ENCODE data around the gene HOXB13.
"Not testable (repeated sequence)": the region's sequence is repeated elsewhere in the genome, so short reads cannot be mapped to it uniquely, and the experiment has no call there.

The HOXB13 gene

GRCh38 chr17:48726114-48726915, 2.2 kb downstream of the HOXB13 start:
- DNase-seq (ENCODE audit: low read depth), result no peak

- no peak for DNase-seq (ENCODE audit: low read depth)
These were observed 3.1 kb downstream of the HOXB13 start for GRCh38 chr17:48725288-48726064.

- DNase-seq (ENCODE audit: low read depth), result no peak
These were observed 3.6 kb downstream of the HOXB13 start for GRCh38 chr17:48725004-48725287.

GRCh38 chr17:48724251-48725003, 4.1 kb downstream of the HOXB13 start:
- DNase-seq (ENCODE audit: low read depth), result peak; percentile 80

- no peak for DNase-seq (ENCODE audit: low read depth)
These were observed 4.9 kb downstream of the HOXB13 start for GRCh38 chr17:48723423-48724250.

GRCh38 chr17:48722915-48723422, 5.6 kb downstream of the HOXB13 start, which contains the start of gene PRAC2:
TSS of gene PRAC2 (plus strand) at chr17:48723185. CDS start at chr17:48724411, 1,226 bp downstream.
- DNase-seq (ENCODE audit: low read depth), result no peak

GRCh38 chr17:48722201-48722907, 6.2 kb downstream of the HOXB13 start, which contains the start of gene PRAC1:
TSS of gene PRAC1 (minus strand) at chr17:48722518. CDS start at chr17:48722392, 126 bp downstream.
- no peak for DNase-seq (ENCODE audit: low read depth)

GRCh38 chr17:48721009-48721402, 7.5 kb downstream of the HOXB13 start:
- no peak for DNase-seq (ENCODE audit: low read depth)

- DNase-seq (ENCODE audit: low read depth), result no peak
These were observed 8.1 kb downstream of the HOXB13 start for GRCh38 chr17:48720266-48721008.

- DNase-seq (ENCODE audit: low read depth), result no peak
These were observed 8.8 kb downstream of the HOXB13 start for GRCh38 chr17:48719642-48720265.

- DNase-seq (ENCODE audit: low read depth), result no peak
These were observed 9.5 kb downstream of the HOXB13 start for GRCh38 chr17:48718761-48719641.

GRCh38 chr17:48718227-48718760, 10.3 kb downstream of the HOXB13 start:
- no peak for DNase-seq (ENCODE audit: low read depth)

- no peak for DNase-seq (ENCODE audit: low read depth)
These were observed 11.0 kb downstream of the HOXB13 start for GRCh38 chr17:48717367-48718226.

- not testable (repeated sequence) for DNase-seq (ENCODE audit: low read depth)
These were observed 12.0 kb downstream of the HOXB13 start for GRCh38 chr17:48716549-48716948.

GRCh38 chr17:48715496-48716399, 12.8 kb downstream of the HOXB13 start:
- DNase-seq (ENCODE audit: low read depth), result no peak

- DNase-seq (ENCODE audit: low read depth), result no peak
These were observed 17.4 kb downstream of the HOXB13 start for GRCh38 chr17:48711128-48711527.
